CD1c-positive myeloid dendritic cell (primary cell): ENCODE results near the gene A3GALT2.
A peak's percentile ranks its signal among the peaks of the same experiment; 100 is the strongest.

Experiments used
- DNase-seq: peaks from one replicate; pipeline ENCODE4 v3.0.0-alpha.2; 2016; ENCODE audit errors: extremely low spot score

Gene A3GALT2

DNA sequence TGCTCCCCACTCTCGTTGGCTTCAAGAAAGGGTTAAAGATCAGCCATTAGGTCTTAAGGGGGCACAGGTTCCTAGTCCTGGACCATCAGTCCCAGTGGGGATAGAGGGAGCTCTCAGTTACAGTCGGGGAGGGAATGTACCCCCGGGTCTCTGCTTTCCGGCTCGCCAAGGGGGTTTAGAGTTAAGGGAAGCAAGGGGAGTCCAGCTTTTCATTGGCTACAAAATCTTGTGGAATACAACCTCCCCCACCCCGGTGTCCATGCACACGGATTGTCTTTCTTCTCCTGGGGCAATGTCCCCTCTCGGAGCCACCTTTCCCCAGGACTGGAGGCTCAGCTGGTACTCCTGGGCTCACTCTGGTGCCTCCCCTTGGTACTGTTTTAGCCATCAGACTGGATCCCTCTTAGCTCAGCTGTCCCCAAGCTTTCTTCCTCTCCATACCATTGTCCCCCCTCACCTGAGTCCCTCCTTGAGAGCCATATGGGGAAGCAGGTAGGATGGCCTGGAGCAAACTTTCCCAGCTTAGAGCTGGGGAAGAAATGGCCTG lies at the start of gene A3GALT2:
TSS of gene A3GALT2 (minus strand) at position 480 of the 547 bp plus-strand sequence. CDS start at position 480, 0 bp downstream.
- DNase-seq, result no peak

DNA sequence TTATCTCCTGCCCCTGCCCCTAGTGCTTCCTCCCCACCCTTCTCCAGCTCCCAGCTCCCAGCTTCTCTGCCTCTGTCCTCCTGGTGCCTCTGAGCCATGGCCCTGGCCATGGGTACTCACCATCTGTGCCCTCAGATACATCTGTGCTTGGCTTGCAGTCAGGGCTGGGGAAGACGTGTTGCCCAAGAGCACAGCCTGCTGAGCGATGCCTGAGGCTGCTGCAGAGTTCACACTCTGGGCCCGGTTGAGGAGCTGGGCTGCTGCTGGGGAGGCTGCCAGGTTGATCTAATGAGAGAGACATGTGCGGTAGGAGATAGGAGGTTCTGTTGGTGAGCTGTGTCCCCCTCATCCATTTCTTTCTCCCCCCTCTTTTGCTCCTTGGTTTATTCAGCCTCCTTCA lies 49.4 kb upstream of the A3GALT2 start:
- DNase-seq, result no peak

DNA sequence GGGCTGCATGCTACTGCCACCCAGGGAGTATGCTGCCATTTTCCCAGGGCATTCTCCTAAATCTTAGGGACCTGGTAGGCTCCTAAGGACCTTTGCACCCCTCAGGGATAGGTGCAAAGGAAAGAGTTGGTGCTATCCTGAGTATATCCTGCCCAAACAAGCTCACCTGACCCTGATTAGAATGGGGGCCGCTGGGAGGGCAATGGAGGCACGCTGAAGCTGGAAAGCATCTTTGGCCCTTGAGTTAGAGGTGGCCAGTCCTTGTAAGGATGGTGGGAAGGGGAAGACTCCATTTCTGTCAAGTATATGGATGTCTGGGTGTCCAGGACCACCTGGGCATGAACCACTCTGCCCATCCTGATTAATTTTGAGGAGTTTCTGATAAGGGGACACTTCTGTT lies 48.9 kb upstream of the A3GALT2 start:
- no peak for DNase-seq

GRCh38 chr1:33369081-33369480 lies 48.2 kb upstream of the A3GALT2 start:
- no peak for DNase-seq

DNA sequence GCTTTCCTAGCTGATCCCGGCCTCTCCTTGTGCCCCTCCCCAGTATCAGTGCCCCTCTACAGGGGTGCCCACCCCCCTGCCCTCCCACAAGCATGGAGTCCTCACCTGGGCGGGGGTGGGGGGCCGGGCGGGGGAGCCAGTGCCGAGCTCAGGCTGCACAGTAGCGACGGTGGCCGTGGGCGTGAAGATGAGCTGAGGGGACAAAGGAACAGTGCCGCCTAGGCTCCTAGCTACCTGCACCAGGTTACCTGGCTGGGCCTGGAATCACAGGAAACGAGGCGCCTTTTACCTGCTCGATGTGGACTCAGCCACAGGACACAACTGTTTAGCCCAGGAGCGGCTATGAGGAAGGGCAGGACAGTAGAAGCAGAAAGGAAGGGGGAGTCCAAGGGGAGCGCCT lies 47.5 kb upstream of the A3GALT2 start:
- no peak for DNase-seq

DNA sequence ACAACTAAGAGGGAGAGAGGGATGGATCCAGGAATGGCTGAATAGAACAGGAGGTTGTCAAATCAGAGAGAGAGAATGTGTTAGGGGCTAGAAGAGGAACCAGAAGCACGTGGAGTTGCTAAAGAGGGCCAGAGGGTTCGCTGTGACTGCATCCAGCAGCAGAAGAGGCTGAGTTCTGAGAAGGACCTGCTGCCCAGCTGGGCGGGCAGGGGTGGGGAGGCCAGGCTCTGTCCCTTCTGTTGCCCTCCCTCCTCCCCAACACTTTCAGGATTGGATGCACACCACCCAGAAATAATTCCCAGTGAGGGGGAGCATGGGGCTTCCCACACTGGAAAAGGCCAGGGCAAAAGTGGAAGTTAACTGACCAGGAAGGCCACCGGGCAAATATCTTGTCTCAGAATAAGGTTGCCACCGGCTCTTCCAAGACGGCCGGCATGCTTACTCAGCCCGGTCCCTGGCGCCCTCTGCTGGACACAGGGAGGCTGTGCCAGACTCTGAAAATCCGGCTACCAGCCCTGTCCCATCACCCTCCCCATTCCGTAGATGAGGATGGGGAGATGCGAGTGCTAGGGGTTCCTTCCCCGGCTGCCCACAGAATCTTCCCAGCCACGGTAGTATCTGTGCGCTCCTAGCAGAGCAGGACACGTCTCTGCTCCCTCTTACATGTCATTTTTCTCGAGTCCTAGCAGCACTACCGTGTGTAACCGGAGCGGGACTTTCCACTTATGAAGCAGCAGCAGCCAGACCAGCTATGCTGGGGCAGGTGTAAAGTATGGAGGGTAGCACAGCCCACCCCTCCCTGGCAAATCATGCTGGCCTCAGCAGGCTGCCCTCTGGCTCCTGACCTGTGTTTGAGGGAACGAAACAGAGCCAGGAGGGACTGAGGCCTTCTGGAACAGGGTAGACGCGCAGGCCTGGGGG lies 46.8 kb upstream of the A3GALT2 start:
- DNase-seq, result peak; percentile 89

DNA sequence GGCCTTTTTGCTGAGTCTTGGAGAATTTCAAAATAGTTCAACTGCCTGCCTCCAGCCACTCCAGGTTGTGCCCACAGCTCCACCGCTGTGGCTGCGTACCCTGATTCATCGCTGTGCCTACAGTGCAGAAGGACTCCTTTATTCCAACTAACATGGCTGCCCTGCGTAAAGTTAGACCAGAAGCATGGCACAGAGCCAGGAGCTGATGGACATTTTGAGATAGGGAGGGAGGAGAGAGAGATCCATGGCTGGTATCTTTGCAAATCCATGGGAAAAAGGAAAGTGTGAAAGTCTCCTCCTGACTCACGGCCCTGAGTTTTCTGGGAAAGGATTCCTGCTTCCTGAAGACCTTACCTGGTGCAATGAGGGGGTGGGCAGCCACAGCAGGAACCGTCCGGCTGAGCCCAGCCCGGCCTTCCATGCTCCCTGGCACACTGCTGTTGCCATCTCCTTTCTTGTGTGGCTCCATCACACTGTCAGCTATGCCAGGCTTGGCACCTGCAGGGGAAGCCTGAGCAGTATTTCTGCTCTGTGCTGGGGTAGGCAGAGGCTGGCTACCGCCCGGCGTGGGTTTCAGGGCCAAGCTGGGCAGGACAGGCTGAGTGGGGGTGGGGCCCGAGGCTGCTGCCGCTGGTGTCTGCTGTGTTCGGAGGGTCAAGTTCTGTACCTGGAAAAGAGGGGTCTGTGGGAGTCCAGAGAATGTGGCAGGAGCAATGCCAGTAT lies 46.0 kb upstream of the A3GALT2 start:
- DNase-seq, result no peak

GRCh38 chr1:33365560-33365997 lies 44.7 kb upstream of the A3GALT2 start:
- DNase-seq, result no peak

DNA sequence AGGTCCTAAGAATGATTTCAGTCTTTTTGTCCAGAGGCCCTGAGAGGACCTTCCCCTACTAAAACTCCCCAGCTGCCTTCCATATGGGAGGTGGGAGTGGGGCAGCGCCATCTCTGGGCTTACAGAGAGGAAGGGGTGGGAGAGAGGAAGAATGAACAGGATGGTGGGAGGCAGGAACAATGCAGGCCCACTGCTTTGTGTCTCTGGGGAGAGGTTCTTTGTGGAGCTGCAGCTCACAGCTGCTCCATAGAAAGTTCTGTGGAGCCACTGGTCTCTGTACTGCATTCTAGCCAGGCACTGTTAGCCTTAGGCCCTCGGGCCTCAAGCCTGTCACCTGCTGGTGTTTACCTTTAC lies 43.6 kb upstream of the A3GALT2 start:
- no peak for DNase-seq

- no peak for DNase-seq
Measured at GRCh38 chr1:33363470-33363861, 42.6 kb upstream of the A3GALT2 start.

- no peak for DNase-seq
Measured at GRCh38 chr1:33363021-33363420, 42.1 kb upstream of the A3GALT2 start.

DNA sequence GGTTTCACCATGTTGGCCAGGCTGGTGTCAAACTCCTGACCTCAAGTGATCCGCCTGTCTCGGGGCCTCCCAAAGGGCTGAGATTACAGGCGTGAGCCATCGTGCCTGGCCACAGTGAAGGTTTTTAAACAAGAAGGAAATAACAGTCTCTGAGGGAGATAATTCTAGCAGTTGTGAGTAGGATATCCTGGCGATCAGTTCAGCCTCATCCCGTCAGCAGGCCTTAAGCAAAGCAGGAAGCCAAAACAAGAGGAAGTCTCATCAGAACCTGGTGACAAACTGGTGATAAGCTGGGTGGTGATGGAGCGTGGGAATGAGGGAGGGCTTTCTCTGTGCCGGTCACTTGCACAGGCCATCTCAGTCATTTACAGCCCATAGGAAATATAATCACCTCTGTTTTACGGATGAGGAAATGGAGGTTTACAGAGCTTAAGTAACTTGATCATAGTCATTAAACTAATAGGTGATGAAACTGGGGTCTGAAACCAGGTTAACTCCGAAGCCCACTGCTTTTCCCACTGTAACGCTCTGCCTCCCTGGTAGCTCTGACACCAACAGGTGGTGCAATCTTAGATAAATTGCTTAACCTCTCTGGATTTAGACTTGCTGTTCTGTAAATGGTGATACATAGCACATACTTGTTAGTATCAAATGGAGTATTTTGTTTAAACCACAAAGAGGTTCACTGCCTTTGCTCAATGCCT lies 40.8 kb upstream of the A3GALT2 start:
- peak; percentile 56 for DNase-seq

DNA sequence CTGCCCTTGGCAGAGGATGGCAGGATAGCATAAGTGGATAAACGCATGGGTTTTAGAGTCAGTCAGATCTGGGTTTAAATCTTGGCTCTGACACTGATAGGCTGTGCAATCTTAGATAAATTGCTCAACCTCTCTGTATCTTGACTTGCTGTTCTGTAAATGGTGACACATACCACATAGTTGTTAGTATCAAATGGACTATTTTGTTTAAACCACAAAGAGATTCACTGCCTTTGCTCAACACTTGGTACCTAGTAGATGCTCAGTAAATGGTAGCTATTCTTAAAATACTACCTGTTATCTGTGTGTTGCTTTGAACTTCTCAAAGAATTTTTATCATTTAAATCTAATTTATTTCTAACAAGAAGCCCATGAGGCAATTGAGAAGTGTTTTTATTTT lies 39.5 kb upstream of the A3GALT2 start:
- DNase-seq, result no peak

GRCh38 chr1:33359931-33360330 lies 39.0 kb upstream of the A3GALT2 start:
- no peak for DNase-seq

- DNase-seq, result no peak
Measured at GRCh38 chr1:33358795-33359503, 38.1 kb upstream of the A3GALT2 start.

DNA sequence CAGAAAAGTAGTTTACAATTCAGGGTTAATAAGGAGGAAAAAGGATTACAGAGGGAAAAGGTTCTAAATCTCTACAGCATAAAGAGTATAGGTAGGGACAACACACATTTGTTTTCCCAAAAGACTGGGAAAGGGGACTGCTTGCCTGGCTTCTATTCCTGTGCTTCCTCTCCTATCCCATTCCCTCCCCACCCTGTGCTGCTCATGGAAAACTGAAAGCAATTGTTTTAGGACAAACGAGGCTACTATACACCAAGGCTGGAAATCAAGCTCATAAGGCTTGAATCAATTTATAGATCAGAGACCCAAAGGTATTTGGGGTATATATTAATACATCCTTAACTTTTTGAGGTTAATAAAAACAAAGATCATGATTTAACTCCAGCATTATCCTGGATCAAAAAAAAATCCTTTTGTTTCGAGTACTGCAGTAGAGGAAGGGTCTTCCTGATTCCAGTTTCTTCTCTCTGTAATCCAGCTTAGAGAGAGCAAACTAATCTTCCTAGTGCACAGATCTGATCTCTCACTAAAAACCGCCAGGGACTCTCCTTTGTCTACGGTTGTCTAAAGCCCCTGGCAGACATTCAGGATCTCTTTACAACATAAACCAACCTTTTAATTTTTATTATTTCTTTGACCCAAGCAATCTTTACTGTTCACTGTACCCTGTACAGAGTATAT lies 37.4 kb upstream of the A3GALT2 start:
- no peak for DNase-seq

DNA sequence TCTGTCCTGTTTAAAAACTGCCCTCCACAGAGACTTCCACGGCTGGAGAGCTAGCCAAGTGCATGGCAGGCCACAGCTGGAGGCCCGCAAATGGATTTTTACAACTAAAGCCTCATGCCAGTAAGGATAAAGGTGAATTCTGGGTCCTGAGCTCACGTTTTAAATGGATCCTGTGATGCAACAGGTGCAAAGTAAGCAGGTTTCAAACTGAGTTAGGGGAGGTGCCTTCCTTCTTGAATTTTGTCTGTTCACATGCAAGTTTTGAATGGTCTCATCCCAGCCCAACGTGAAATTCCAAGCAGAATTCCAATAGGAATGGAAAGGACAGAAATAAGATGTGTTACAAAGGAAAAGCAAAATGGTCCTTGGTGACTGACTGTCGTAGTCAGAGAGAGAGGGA lies 36.2 kb upstream of the A3GALT2 start:
- DNase-seq, result no peak

GRCh38 chr1:33354707-33355316 lies 33.9 kb upstream of the A3GALT2 start:
- DNase-seq, result no peak

GRCh38 chr1:33353531-33353930 lies 32.6 kb upstream of the A3GALT2 start:
- DNase-seq, result no peak

DNA sequence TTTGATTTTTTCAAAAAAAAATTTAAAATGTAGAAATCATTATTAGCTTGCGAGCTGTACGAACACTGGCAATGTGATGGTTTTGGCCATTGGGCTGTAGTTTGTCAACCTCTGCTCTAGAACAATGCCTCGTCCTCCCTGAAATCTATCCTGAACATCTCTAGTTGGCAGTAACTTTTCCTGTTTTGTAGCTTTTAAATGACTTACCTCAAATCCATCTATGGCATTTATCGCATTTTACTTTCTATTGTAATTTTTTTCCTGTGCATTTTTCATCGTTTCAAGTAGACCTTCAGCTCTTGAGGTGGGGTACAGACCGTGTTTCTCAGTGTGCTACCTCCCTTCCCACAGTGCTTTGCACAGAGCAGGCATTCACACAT lies 30.4 kb upstream of the A3GALT2 start:
- no peak for DNase-seq
